Frontal cortex (tissue), 4 donors: Measurements from ENCODE around the gene LDLRAD1. TPM values are rescaled to one million over a fixed set of nuclear protein-coding genes. Genes with fewer than 3 reads are reported as not detected.
A peak's percentile ranks its signal among the peaks of the same experiment; 100 is the strongest.
"Not testable (repeated sequence)": the region's sequence is repeated elsewhere in the genome, so short reads cannot be mapped to it uniquely, and the experiment has no call there.

Source experiments
- DNase-seq, 2 donors: peaks; one replicate each; pipeline ENCODE4 v3.0.0; 2012; ENCODE audit warnings: low spot score in 2 of 2
- FAIRE-seq: peaks from 2 replicates; lab custom pipeline; 2012; peaks lifted over from hg19 to GRCh38; lab: Jason Lieb, UNC
- total RNA-seq: library from RNA; depleted of rRNA; stranded (reverse); fragments of >200 nt; gene quantifications from one replicate; pipeline ENCODE4 v1.2.3, GENCODE V29; 2014
- donor health status: control.
- donor health status: control.
- donor health status: control.

Gene LDLRAD1
- total RNA-seq, 1 donor from 2014 or later = not detected

DNA sequence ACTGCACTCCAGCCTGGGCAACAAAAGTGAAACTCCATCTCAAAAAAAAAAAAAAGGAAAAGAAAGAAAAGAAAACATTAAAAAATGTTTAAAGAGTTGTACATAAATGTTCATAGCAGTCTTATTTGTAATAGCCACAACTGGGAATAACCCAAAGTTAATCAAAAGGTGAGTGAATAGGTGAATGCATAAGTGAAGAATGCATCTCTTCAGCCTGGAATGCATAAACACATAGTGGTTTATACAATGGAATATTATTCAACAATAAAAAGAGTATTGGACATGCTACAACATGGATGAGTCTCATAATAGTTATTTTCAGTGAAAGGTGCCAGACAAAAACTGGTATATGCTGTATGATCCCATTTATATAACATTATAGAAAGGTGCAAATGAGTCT lies 18.1 kb downstream of the LDLRAD1 start:
- FAIRE-seq = no peak
- no peak for DNase-seq

DNA sequence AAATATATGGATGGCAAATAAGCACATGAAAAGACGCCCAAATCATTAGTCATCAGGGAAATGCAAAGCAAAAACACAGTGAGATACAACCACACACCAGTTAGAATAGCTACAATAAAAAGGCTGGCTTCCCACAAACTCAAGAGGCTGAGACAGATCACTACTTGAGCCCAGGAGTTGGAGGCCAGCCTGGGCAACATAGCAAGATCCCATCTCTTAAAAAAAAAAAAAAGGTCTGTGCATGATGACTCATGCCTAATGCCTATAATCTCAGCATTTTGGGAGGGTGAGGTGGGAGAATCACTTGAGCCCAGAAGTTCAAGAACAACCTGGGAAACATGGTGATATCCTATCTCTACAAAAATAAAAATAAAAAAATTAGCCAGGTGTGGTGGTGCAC lies 19.8 kb downstream of the LDLRAD1 start:
- no peak for FAIRE-seq

DNA sequence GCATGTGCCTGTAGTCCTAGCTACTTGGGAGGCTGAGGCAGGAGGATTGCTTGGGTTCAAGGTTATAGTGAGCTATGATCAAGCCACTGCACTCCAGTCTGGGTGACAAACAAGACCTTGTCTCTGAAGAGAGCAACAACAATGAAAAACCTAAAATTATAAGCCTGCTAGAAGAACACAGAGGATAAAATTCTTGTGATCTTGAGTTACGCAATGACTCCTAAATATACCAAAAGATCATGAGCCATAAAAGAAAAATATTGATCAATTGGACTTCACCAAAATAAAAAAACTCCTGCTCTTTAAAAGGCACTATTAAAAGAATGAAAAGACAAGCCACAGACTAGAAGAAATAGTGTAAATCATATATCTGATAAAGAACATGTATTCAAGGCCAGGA lies 22.3 kb downstream of the LDLRAD1 start:
- no peak for DNase-seq
- no peak for FAIRE-seq

More for the DNA sequence above, 19.8 kb downstream of the LDLRAD1 start:
- DNase-seq = no peak

DNA sequence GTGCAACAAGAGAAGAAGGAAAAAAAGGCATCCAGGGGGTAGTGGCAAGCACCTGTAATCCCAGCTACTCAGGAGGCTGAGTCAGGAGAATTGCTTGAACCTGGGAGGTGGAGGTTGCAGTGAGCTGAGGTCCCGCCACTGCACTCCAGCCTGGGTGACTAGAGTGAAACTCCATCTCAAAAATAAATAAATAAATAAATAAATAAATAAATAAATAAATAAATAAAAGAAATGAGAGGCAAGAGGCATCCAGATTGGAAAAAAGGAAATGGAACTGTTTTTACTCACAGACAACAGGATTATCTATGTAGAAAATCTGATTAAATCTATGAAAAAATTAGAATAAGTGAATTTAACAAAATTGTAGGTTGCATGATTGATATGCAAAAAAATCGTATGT lies 23.5 kb downstream of the LDLRAD1 start:
- not testable (repeated sequence) for FAIRE-seq

DNA sequence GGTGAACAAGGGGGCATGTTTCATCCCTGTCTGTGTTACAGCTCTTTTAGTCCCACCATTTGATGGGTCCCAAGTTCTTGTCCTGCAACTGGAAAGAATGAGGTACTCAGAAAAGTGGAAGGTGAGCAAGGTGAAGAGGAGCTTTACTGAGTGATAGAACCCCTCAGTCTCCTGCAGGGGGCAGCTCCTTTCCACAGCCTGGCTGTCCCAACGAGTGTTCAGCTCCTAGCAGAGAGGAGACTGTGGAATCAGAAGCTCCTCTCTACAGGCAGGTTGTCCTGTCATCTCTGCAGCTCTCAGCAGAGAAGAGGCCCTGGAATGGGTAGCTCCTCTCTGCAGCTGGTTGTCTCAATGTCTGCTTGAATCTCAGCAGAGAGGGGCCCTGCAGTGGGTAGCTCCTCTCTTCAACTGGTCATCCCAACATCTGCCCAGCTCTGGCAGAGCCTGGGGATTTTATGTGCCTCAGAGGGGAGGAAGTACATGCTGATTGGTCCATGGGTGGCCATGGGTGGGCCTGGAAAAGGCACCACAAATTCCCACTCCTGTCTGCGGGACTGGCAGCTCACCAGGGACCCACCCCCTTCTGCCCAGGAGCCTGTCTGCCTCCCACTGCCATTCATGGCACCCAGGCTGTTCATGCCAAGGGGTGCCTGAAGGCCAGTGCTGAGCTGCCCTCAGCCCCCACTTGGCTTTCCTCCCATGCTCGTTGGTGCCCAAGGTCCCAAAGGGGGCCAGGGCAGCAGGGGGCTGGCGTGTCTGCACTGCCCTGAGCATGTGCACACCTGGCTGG lies 25.7 kb downstream of the LDLRAD1 start:
- FAIRE-seq = no peak
- no peak for DNase-seq

More for the DNA sequence above, 23.5 kb downstream of the LDLRAD1 start:
- not testable (repeated sequence) for DNase-seq

DNA sequence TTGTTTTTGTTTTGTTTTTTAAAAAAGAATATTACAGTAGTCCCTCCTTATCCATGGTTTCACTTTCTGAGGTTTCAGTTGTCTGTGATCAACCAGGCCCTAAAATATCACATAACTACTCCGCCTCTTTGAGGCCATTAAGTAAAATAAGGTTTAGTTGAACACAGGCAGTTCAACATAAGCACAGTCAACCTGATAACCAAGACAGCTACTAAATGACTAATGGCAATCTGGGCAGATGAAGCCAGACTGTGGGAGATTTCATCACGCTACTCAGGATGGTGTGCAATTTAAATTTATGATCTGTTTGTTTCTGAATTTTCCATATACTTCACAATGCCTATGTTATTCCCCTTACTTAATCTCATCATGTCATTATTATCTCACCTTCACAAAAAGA lies 30.1 kb downstream of the LDLRAD1 start:
- DNase-seq = no peak
- FAIRE-seq = no peak

DNA sequence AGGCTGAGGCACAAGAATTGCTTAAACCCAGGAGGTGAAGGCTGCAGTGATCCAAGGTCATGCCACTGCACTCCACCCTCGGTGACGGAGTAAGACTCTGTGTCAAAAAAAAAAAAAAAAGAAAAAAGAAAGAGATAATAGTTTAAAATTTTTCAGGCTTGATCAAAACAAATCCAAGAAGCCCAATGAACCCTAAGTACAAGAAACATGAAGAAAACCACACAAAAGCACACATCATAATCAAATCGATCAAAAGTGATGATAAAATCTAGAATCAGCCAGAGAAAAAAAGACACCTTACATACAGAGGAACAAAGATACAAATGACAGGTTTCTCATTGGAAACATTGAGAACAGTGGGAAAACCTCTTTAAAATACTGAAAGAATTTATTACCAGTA lies 31.5 kb downstream of the LDLRAD1 start:
- no peak for FAIRE-seq

DNA sequence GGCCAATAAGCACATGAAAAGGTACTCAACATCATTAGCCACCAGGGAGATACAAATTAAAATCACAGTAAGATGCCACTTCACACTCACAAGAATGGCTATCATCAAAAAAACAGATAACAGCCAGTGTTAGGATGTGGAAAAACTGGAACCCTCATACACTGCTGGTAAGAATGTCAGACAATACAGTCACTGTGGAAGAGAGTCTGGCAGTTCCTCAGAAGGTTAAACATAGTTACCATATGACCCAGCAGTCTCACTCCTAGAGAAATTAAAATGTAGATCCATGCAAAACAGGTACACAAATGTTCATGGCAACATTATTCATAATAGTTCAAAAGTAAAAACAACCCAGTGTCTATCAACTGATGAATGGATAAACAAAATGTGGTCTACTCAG lies 33.3 kb downstream of the LDLRAD1 start:
- DNase-seq (no peak), FAIRE-seq (no peak)

More for the DNA sequence above, 31.5 kb downstream of the LDLRAD1 start:
- no peak for DNase-seq

DNA sequence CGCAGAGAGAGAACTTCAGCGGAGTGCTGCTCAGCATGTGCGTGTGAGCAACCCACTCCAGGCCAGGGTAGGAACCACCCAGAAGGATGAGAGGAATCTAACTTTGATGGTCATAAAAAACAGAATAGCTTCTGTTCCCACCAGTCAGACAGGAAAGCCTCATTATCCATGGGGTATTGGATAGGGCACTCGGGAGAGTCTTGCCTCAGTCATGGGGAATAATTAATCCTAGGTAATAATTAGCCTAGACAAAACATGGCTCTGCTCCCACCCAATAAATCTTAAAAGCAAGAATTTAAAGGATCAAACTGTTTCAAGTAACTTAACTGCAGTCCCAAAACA lies 35.3 kb downstream of the LDLRAD1 start:
- FAIRE-seq = no peak

DNA sequence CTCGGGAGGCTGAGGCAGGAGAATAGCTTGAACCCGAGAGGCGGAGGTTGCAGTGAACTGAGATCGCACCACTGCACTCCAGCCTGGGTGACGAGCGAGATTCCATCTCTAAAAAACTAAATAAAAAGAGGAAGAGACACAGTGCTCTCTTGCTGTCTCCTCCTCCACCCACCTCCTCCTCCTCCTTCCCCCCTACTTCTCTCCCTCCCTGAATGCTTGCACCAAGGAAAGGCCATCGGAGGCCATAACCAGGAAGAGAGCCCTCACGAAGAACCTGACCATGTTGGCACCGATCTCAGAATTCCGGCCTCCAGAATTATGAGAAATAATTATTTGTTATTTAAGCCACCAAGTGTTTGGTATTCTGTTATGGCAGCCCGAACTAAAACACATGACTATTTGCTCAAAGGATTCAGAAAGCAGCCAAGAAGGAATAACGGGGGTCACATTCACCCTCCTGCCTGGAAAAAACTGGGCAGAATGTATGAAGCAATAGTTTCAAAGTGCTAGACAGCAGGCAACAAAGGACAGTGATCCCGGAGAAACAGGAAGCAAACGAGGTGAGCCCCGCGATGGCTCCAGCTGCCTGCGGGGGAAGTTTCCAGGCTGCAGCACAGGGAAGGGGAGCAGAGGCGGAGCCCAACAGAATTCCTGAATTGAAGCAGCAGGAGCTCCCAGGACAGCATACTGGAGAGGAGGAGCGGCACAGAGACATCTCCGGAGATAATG lies 35.8 kb downstream of the LDLRAD1 start:
- DNase-seq (peak in 1 of 2 donors; percentile 39), FAIRE-seq (no peak)

More for the DNA sequence above, 35.3 kb downstream of the LDLRAD1 start:
- DNase-seq = no peak

DNA sequence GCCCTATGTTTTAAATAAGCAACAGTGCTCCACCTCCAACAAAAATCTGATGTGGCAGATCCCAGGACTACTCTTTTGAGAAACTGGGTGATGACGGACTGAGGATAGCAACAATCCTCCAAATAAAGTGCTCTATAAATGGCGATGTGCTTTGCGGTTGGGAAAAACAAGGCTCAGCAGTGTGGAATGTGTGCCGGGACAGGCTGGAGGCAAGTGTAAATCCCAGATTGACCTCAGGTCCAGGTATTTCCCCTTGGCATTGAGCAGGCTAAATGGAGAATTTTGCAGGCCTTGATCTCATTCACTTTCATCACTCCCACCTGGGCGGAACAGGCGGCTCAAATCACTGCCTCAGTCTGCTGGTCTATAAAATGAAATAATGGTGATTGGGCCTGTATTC lies 36.8 kb downstream of the LDLRAD1 start:
- FAIRE-seq = no peak

DNA sequence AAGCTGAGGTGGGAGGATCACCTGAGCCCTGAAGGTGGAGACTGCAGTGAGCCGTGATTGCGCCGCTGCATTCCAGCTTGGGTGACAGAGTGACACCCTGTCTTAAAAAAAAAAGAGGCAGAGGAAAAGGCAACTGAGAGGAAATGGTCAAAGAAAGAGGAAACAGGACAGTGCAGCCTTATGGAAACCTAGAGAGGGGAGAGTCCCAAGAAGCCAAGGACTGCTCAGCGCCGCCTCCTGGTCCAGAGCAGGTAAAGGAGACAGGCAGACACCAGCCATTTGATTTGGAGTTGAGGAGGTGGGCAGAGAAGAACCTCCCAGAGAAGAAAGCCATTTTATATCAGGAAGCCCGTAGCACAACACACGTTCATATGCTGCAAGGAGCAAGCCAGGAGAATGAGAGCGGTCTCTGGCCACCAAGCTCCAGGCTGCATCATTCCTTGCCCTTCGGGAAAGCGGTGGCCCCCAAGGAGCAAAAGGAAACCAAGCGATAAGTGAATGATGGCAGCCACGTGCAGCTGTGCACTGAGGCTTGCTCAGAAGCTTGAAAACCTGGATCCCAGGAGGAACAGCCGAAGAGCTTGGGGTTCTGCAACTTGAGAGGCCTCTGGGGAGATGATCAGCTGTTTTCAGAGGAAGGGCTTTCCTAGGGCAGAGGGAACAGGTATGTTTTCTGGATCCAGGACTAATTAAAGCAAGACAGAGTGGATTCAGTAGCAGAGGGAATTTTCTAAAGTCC lies 38.1 kb downstream of the LDLRAD1 start:
- DNase-seq = no peak
- FAIRE-seq = no peak

More for the DNA sequence above, 36.8 kb downstream of the LDLRAD1 start:
- DNase-seq = no peak

DNA sequence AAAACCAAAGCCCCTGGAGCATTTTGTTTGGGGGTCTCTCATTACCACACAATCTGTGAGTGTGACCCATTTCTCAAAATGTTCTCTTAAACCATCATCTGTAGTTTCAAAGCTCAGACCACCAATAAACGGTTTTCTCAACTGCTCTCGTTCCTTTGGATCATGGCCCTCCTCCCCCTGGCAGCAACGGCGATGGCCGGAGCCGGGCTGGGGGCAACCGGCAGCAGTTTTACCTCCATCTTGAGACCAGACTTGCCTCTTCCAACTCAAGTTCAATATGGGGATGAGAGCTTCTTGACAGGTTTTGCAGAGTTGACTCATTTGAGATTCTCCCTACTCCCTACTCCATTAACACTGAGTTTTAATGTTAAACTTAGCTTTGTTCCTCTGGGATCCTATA lies 42.1 kb downstream of the LDLRAD1 start:
- no peak for DNase-seq
- no peak for FAIRE-seq

DNA sequence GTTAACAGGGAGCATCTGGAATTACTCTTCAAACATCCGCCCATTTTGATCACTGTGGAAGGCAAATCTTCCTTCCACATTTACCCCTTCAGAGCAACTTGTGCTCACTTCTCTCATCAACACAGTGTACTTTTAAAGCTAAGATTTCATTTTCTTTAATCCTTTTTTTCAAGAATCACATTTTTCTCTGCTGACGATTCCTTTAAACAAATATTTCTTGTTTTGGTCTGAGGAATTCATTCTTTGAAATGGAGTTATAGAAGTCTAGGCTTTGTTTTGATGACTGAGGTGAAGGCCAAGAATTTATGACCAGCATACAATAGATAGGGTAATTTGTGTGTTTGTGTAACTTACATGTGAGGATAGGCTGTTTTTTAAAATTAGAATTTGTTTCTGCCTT lies 46.3 kb downstream of the LDLRAD1 start:
- DNase-seq (no peak), FAIRE-seq (no peak)

DNA sequence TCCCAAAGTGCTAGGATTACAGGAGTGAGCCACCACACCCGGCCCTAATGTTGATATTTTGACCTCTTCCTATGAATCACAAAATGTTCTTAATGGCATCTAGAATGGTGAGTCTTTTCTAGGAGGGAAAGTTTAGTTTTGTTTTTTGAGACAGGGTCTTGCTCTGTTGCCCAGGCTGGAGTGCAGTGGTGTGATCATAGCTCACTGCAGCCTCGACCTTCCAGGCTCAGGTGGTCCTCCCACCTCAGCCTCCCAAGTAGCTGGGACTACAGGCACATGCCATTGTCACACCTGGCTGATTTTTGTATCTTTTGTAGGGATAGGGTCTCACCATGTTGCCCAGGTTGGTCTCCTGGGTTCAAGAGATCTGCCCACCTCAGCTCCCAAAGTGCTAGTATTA lies 48.7 kb downstream of the LDLRAD1 start:
- FAIRE-seq, DNase-seq: not testable (repeated sequence)

DNA sequence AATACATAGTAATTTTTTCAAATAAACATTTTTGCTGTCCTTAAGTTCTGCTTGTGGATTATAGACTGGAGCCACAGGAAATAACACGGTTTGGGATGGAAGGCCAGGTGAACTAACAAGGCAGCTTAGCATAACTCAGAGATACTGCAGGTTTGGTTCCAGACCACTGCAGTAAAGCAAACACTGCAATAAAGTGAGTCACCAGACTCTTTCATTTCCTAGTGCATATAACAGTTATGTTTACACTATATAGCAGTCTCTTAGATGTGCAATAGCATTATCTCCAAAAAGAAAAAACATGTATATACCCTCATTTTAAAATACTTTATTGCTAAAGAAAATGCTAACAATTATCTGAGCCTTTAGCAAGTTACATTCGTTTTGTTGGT lies 49.9 kb downstream of the LDLRAD1 start:
- no peak for FAIRE-seq

DNA sequence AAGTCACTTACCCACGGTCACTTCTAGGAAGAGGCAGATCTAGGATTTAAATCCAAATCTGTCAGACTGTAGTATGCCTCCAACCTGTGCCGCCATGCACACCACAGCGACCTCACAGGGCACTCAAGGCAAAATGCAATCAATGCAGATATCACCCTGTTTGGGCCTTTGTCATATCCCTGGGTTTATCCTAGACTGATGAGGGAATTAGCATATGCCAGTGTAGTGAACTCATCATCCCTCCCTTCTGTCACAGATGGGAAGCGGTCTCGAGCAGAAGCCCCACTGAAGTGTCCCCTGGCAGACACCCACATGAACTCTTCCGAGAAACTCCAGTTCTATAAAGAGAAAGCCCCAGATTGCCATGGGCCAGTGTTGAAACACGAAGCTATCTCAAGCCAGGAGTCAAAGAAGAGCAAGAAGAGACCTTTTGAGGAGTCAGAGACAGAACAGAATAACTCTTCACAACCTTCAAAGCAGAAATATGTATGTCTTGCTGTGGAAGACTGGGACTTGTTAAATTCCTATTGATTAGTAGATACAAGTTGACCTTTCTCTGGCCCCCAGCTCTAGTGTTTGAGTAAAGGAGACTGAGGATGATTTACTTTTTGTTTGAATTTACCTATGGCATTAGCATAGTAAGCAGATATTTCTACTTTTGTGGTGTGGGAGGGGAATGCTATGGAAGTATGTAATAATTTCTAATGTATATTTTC lies 50.4 kb downstream of the LDLRAD1 start:
- DNase-seq (no peak), FAIRE-seq (no peak)

More for the DNA sequence above, 49.9 kb downstream of the LDLRAD1 start:
- DNase-seq = no peak

DNA sequence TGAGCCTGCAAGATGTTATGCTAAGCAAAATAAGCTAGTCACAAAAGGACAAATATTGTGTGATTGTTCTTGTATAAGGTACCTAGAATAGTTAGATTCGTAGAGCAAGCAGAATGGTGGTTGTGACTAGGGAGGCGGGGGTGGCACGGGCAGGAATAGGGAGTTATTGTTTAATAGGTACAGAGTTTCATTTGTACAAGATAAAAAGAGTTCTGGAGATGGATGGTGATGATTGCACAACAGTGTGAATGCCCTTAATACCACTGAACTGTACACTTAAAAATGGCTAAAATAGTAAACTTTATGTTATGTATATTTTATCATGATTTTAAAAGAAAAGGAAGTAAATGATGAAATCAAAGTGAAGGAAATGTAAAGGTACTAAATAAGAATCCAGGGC lies 51.2 kb downstream of the LDLRAD1 start:
- DNase-seq = no peak
- no peak for FAIRE-seq

DNA sequence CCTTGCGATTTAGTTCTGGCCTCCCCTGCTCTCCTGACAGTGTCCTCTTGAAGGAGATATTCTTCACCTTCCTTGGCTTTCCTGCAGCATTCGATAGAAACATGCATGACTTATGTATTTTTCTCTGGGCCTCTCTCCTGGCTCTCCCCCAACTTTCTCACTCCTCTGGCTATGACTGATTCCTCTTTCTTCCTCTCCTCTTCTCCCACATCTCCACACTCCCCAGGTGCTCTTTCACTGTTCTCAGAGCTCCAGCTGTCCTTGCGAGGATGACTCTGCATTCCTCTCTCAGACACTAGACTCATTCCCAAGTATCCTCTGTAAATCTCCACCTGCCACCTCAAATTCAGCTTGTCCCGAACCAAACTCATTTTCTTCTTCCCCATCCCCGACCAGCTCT lies 53.9 kb downstream of the LDLRAD1 start:
- FAIRE-seq (no peak), DNase-seq (no peak)

DNA sequence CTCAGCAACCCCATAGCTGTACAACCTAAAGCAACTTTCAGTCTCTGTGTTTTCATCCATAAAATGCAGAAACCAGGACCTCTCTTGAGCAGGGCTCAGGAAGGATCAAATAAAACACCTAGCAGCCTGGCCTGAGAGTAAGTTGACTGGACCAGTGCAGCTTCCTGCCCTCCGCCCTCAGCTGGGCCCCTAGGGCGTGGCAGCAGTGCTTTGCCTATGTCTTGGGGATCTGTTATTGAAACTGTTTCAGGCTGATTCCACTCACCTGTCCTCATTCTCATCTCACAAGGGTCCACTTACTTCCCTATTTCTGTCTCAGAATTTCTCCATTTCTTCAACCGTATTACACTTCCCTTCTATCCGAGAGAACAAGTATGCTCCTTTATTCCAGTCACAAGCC lies 54.5 kb downstream of the LDLRAD1 start:
- no peak for FAIRE-seq
- no peak for DNase-seq
